Chondrocyte (in vitro differentiated cells): Measurements from ENCODE around the gene RASSF4. TPM values are rescaled to one million over a fixed set of nuclear protein-coding genes. Genes with fewer than 3 reads are reported as not detected.

Experiments used
- DNase-seq: peaks from one replicate; pipeline ENCODE4 v3.0.0; 2021; ENCODE audit warnings: mixed read lengths, low spot score
- H3K27ac Mint-ChIP-seq: one replicate; pipeline ENCODE4 v1.8.0; 2021; ENCODE audit warnings: mild to moderate bottlenecking, moderate library complexity, mixed read lengths; ENCODE audit not compliant: unreplicated experiment
- H3K27me3 Mint-ChIP-seq: 2 replicates; pipeline ENCODE4 v1.8.0; 2021; ENCODE audit warnings: low read depth, mixed read lengths
- H3K36me3 Mint-ChIP-seq: 2 replicates; pipeline ENCODE4 v1.8.0; 2021; ENCODE audit warnings: low read depth, mixed read lengths
- H3K4me1 Mint-ChIP-seq: 2 replicates; pipeline ENCODE4 v1.8.0; 2021; ENCODE audit warnings: low read depth, mild to moderate bottlenecking, mixed read lengths
- H3K4me3 Mint-ChIP-seq: one replicate; pipeline ENCODE4 v1.8.0; 2021; ENCODE audit warnings: mild to moderate bottlenecking, moderate library complexity, mixed read lengths; ENCODE audit not compliant: unreplicated experiment
- H3K9me3 Mint-ChIP-seq: 2 replicates; pipeline ENCODE4 v1.8.0; 2021; ENCODE audit warnings: low read depth, mixed read lengths
- total RNA-seq: library from RNA; stranded (reverse); gene quantifications from 3 replicates; pipeline ENCODE4 v1.2.1, GENCODE V29; 2021
- TF ChIP-seq, protein P1 (sequence below): fragments of 200-600 bp; sonication (generic); IDR thresholded peaks from 2 replicates; pipeline ENCODE4 v1.5.0; 2021; ENCODE audit warnings: antibody characterized with exemption, mild to moderate bottlenecking, moderate library complexity

RASSF4 gene
- total RNA-seq, 1 donor from 2014 or later, result 37.8 TPM

DNA sequence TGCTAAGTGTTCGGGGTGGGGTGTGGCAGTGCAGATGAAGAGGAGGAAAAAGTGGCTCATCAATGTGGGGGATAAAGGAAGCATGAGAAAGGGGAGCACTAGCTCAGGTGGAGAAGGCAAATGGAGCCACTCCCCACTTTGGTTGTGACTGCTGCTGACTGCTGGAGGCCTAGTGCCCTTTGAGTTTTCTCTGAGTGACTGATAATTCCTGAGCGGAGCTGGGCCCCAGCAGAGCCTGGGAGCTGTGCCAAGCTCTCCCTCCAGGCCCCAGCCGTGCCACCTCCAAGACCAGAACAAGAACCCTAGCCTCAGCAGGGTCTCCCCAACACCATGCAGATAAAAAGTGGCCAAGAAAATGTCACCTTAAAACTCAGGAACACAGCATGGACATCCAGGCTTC, 9.7 kb upstream of the RASSF4 start:
- Mint-ChIP-seq H3K4me3 (no peak overlapping the region), H3K27ac (peak overlapping the region; percentile 81), H3K9me3 (peaks cover 4% of the 10 kb centered on the region), H3K27me3 (no peaks in the 10 kb centered on the region), H3K36me3 (peaks cover 8% of the 10 kb centered on the region), H3K4me1 (peaks cover 36% of the 10 kb centered on the region)
- TF ChIP-seq, protein P1, sequence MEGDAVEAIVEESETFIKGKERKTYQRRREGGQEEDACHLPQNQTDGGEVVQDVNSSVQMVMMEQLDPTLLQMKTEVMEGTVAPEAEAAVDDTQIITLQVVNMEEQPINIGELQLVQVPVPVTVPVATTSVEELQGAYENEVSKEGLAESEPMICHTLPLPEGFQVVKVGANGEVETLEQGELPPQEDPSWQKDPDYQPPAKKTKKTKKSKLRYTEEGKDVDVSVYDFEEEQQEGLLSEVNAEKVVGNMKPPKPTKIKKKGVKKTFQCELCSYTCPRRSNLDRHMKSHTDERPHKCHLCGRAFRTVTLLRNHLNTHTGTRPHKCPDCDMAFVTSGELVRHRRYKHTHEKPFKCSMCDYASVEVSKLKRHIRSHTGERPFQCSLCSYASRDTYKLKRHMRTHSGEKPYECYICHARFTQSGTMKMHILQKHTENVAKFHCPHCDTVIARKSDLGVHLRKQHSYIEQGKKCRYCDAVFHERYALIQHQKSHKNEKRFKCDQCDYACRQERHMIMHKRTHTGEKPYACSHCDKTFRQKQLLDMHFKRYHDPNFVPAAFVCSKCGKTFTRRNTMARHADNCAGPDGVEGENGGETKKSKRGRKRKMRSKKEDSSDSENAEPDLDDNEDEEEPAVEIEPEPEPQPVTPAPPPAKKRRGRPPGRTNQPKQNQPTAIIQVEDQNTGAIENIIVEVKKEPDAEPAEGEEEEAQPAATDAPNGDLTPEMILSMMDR, result no peak
- no peak for DNase-seq

DNA sequence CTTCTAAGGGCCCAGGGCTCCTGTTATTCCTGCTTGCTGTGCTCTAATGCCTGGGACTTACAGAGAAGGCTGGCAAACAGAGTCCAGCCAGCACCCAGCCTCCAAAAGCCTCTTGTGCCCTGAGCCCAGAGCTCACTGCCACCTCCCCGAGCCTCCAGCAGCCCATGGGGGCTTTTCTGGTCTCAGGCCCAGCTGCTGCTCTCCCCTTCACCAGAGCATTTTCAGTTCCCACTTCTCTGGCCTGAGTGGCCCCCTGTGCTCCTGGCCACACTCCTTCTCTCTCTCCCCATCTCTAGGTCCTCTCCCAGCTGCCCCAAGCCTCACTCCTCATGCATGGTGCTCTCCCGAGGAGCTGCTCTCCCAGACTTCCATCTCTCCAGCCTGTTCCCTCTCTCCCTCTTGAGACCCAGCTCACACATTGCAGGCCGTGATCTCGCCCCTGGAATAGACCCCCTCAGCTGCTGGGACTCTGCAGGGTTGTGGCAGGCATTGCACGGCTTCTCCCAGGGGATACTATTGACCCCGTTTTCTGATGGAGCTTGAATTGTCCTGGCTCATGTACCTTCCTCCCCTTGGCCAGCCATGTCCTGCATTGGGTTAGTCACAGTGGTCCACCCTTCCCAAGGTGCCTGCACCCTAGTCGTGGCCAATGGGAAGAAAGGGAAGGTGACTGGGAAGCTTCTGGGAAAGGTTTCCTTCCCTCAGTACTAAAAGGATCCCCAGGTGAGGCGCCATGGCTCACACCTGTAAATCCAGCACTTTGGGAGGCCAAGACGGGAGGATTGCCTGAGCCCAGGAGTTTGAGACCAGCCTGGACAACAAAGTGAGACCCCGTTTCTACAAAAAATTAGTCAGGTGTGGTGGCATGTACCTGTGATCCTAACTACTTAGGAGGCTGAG, 9.0 kb upstream of the RASSF4 start:
- H3K4me3 Mint-ChIP-seq, result no peak overlapping the region
- peaks cover 36% of the 10 kb centered on the region for H3K4me1 Mint-ChIP-seq
- H3K27ac Mint-ChIP-seq, result peak overlapping the region; percentile 66
- DNase-seq, result no peak
- H3K27me3 Mint-ChIP-seq, result no peaks in the 10 kb centered on the region
- H3K9me3 Mint-ChIP-seq, result no peaks in the 10 kb centered on the region
- TF ChIP-seq, protein P1, result no peak
- H3K36me3 Mint-ChIP-seq, result peaks cover 5% of the 10 kb centered on the region

DNA sequence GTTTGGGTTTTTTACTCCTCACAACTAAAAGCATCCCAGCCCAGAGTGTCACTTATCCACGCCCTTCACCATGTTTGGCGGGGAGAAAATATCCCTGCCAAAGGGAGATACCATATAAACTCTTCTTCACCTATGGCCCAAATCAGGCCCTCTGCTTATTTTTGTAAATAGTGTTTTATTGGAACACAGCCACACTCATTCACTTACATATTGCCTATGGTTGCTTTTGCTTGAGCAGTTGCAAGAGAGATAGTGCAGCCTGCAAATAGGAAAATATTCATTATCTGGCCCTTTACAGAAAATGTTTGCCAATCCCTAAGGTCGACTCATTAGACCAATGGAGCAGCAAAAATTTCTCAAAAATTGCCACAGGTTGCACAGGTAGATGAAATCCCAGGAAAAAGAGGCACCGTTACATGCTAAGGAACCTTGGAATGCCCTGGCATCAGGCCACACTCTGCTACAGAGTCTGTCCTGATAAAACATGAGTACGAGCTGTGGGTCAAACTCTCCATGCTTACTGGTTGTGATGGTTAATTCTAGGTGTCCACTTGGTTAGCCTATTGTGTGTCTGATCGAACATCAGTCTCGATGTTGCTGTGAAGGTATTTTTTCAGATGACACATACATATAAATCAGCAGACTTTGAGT, 7.9 kb upstream of the RASSF4 start:
- Mint-ChIP-seq H3K27me3 (no peaks in the 10 kb centered on the region), H3K4me1 (peaks cover 38% of the 10 kb centered on the region), H3K27ac (no peak overlapping the region), H3K36me3 (peaks cover 7% of the 10 kb centered on the region), H3K4me3 (no peak overlapping the region), H3K9me3 (peaks cover under 1% of the 10 kb centered on the region)
- DNase-seq, result no peak
- TF ChIP-seq, protein P1, result no peak

DNA sequence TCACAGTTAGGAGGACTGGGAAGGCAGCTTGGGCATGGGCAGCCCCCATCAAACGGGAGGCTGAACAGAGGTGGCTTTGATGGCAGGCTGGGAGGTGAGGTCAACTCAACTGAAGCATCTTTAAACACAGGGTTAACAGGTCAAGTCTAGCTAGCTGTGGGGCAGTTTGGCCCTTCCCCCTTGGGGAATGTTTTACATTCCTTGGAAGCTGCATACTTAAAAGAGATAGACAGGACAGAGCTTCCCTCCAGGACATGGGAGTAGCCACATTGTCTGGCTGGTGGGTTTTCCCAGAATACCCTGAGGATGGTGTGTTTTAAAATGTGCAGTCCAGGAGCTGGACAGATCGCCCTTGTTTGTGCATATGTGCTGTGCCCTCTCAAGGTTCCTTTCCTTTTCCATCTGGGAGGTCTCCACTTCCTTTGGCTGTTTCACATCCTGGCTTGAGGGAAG, 6.8 kb upstream of the RASSF4 start:
- Mint-ChIP-seq H3K4me1 (peaks cover 45% of the 10 kb centered on the region), H3K9me3 (peaks cover 4% of the 10 kb centered on the region), H3K36me3 (peaks cover 5% of the 10 kb centered on the region), H3K27me3 (no peaks in the 10 kb centered on the region), H3K4me3 (no peak overlapping the region), H3K27ac (no peak overlapping the region)
- TF ChIP-seq, protein P1, result no peak
- DNase-seq, result no peak

DNA sequence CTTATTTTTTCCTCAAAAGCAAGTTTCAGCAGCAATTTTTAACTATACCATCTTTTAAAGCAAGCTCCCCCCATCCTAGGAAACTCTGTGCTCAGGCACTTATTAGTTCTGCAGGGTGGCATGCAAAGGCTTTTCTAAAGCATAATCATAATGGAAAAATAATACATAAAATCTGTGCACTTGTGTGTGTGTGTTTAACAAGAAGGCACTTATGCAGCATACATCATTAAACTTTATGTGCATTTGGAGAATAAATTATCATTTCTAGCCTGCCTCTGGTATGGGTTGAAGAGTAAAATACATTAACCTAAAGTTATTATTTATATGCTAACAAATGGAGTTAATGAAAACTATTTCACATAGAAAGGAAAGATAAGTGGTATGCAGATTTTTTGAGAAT, 5.6 kb upstream of the RASSF4 start:
- TF ChIP-seq, protein P1, result no peak
- Mint-ChIP-seq H3K27ac (no peak overlapping the region), H3K36me3 (peaks cover 5% of the 10 kb centered on the region), H3K9me3 (peaks cover 4% of the 10 kb centered on the region), H3K4me3 (no peak overlapping the region), H3K4me1 (peaks cover 55% of the 10 kb centered on the region), H3K27me3 (no peaks in the 10 kb centered on the region)
- no peak for DNase-seq
